GM12892 (cell line): ENCODE measurements around the gene PROX1.
"Not testable (repeated sequence)": the region's sequence is repeated elsewhere in the genome, so short reads cannot be mapped to it uniquely, and the experiment has no call there.

Source experiments
- DNase-seq: peaks from one replicate; pipeline ENCODE4 v3.0.0; 2011; ENCODE audit not compliant: insufficient read length
- FAIRE-seq: peaks from 2 replicates; lab custom pipeline; 2011; peaks lifted over from hg19 to GRCh38; lab: Jason Lieb, UNC
- POLR2A ChIP-seq: IDR thresholded peaks from 2 replicates; pipeline ENCODE4 v1.6.1; 2011; ENCODE audit warnings: low read depth, low read length, control low read depth
- POLR2AphosphoS5 ChIP-seq: IDR thresholded peaks from 2 replicates; pipeline ENCODE4 v1.6.1; 2011; ENCODE audit warnings: low read depth, low read length, control low read depth
- TAF1 ChIP-seq: IDR thresholded peaks from 2 replicates; pipeline ENCODE4 v1.6.1; 2011; ENCODE audit warnings: low read depth, mild to moderate bottlenecking, control low read depth, low read length, borderline replicate concordance

Gene PROX1

DNA sequence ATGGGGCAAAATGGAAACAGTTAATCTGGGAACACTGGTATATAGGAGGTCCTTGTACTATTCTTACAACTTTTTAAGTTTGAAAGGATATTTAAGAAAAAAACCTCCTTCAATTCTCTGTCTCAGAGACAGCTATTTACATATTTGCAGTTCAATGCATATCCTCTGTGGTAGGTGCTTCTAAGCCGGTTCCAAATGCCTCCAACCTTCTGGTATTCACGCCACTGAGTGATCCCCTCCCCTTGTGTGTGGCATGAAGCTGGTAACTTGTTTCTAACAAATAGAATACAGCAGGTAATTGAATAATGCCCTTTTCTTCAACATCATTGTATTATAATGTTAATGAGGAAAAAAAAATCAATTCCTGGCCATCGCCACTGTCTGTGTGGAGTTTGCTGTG is 91.2 kb downstream of the PROX1 start:
- no peak for DNase-seq
- FAIRE-seq = no peak
- TF ChIP-seq POLR2A (no peak), POLR2AphosphoS5 (no peak), TAF1 (no peak)

- DNase-seq = no peak
- TF ChIP-seq TAF1 = no peak
- no peak for TF ChIP-seq POLR2AphosphoS5
- TF ChIP-seq POLR2A = no peak
- no peak for FAIRE-seq
Observed at GRCh38 chr1:214085325-214085724, 97.6 kb downstream of the PROX1 start.

DNA sequence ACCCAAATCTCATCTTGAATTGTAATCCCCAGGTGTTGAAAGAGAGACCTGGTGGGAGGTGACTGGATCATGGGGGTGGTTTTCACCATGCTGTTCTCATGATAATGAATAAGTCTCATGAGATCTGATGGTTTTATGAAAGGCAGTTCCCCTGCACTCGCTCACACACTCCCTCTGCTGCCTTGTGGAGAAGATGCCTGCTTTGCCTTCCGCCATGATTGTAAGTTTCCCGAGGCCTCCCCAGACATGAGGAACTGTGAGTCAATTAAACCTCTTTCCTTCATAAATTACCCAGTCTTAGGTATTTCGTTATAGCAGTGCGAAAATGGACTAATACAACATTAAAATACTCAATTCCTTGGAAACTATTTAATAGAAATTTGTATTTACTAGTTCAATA is 99.2 kb downstream of the PROX1 start:
- DNase-seq (no peak), FAIRE-seq (no peak)
- TF ChIP-seq POLR2AphosphoS5 = no peak

DNA sequence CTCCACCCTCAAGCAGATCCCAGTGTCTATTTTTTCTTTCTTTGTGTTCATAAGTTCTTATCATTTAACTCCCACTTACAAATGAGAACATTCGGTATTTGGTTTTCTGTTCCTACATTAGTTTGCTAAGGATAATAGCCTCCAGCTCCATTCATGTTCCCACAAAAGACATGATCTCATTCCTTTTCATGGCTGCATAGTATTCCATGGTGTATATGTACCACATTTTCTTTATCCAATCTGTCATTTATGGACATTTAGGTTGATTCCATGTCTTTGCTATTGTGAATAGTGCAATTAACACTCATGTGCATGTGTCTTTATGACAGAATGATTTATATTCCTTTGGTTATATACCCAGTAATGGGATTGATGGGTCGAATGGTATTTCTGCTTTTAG is 101.2 kb downstream of the PROX1 start:
- DNase-seq, FAIRE-seq: not testable (repeated sequence)
